ENCODE measurements around the gene ASAP2. TPM values are rescaled to one million over a fixed set of nuclear protein-coding genes. Genes with fewer than 3 reads are reported as not detected.

The ASAP2 gene
- total RNA-seq, 1 experiment from 2014 or later = 24.4 TPM

- DNase-seq (ENCODE audit: low spot score) = peak; percentile 95
These were observed 216.7 kb downstream of the ASAP2 start, which contains the start of the genes CPSF3 and ITGB1BP1 for GRCh38 chr2:9423100-9423921. TSS of gene CPSF3 (plus strand) at chr2:9423654. CDS start at chr2:9423774, 120 bp downstream. TSS of gene ITGB1BP1 (minus strand) at chr2:9423528. CDS start at chr2:9418697, 4,831 bp downstream.

DNA sequence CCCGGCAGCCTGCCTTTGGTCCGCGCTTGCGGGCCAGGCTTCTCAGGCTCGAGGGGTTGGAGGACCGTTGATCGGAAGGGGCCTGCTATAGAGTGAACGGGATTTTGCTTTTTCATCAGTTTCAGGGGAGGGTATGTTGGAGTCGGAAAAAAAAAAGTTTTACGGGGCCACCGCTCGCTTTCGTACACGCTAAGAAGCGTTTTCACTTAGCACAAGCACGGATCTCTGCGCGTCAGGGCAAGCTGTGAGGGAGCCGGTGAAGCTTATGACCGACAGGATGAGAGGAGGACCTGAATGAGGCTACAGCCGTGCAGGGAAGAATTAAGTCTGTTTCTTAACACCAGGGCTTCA, 217.3 kb downstream of the ASAP2 start:
- DNase-seq (ENCODE audit: low spot score) = no peak

GRCh38 chr2:9424447-9425164, 218.0 kb downstream of the ASAP2 start:
- DNase-seq (ENCODE audit: low spot score) = no peak

DNA sequence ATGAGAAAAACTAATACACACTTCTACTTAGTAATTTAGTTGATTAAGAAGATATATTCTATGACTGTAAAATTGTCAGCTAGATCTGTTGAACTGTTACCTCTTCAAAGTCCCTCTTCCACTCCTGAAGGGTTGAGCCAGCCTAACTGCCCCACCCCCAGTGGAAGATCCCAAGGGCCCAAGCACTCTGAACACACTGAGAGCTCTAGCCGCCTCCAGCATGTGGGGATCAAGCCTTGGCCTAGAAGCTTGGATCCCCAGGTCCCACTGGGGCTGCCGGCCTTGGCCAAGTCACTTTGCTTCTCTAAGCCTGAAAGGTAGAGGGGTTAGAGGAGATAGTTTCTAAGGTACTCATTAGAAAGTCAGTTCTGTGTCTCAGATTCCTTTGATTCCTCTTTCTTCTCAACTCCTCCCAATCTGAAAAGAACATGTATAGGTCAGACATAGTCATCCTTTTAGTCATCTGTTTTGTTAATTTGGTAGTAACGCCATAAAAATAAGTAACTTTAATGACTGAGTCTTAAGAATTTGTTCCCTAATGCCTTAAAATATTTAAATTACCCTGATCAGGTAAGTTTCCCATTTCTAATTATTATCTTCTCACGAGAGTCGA, 222.5 kb downstream of the ASAP2 start:
- no peak for DNase-seq (ENCODE audit: low spot score)

- DNase-seq (ENCODE audit: low spot score) = peak; percentile 26
These were observed 224.0 kb downstream of the ASAP2 start for GRCh38 chr2:9430316-9431293.

- DNase-seq (ENCODE audit: low spot score) = no peak
These were observed 227.9 kb downstream of the ASAP2 start for GRCh38 chr2:9434489-9434888.

- DNase-seq (ENCODE audit: low spot score) = no peak
These were observed 232.9 kb downstream of the ASAP2 start for GRCh38 chr2:9439536-9439935.

DNA sequence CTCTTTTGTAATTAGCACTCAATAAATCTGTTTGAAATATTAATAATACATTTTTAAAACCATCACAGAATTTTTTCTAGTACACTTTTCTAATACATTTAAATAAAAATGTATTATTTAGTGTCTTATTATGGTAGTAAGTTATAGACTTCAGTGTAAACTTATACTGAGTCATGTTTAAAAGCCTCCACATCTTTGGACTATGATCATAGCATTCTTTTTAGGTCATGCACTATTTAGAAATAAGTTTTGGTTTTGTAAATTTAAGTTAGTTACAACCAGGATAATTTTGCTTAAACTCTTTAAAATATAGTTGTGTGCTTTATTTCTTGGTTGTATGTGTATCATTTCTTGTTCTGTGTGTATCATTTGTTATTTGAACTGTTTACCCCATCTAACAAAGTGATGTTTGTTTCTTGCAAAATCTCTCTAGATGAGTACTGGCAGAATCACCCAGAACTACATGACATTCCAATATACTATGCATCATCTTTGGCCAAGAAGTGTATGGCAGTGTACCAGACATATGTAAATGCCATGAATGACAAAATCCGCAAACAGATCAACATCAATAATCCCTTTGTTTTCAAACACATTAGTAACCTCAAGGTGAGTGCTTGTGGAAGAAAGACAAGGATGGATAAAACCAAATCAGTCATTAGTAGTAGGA, 233.6 kb downstream of the ASAP2 start:
- no peak for DNase-seq (ENCODE audit: low spot score)

- DNase-seq (ENCODE audit: low spot score) = no peak
These were observed 234.9 kb downstream of the ASAP2 start for GRCh38 chr2:9441556-9441955.

DNA sequence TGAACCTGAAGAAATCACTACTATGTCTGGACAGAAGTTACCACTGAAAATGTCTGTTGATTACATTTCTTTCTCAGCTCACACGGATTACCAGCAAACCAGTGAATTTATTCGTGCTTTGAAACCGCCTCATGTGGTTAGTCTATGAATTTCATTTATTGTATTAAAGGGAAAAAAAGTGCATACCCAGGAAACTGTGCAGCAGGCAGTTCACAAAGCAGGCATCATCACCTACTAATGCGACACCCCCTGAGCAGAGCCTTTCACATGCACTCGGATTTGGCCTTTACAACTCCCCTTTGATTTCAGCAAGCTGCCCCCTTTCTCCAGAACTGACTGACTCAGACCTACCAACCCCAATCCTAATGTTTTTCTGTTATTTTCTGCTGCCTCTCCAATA, 236.9 kb downstream of the ASAP2 start:
- no peak for DNase-seq (ENCODE audit: low spot score)

GRCh38 chr2:9445089-9445488, 238.5 kb downstream of the ASAP2 start:
- DNase-seq (ENCODE audit: low spot score) = no peak

GRCh38 chr2:9451231-9451630, 244.6 kb downstream of the ASAP2 start:
- no peak for DNase-seq (ENCODE audit: low spot score)

Other genes with a start within 250 kb of the ASAP2 start
- gene MBOAT2, start 203.1 kb upstream of the ASAP2 start, total RNA-seq (2014; rRNA removed; shearing (Covaris generic)) = 44.0 and 78.1 TPM in 2 replicates
- gene ITGB1BP1, start 216.7 kb downstream of the ASAP2 start, total RNA-seq (2014; rRNA removed; shearing (Covaris generic)) = 93.1 and 115 TPM in 2 replicates
- gene CPSF3, start 216.8 kb downstream of the ASAP2 start, total RNA-seq (2014; rRNA removed; shearing (Covaris generic)) = 104 and 112 TPM in 2 replicates